ENCODE measurements around the gene ACADSB. TPM values are rescaled to one million over a fixed set of nuclear protein-coding genes. Genes with fewer than 3 reads are reported as not detected.

Gene ACADSB
- total and polyA plus RNA-seq, 2 donors from 2014 or later, result 26.6 to 48.5 TPM

DNA sequence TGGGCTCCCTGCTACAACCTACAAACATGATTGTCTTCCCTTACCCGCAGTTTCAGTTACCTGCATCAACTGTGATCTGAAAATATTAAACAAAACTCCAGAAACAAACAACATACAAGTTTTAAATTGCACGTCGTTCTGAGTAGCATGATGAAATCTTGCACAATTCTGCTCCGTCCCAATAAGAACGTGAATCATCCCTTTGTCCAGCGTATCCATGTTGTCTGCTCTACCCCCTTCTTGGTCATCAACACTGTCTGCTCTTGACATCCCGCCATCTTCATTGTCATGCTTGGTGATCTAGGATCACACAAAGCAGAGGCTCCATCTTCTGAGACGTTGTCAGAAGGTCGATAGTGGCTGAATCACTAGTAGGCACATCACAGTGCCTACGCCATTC, 53.9 kb downstream of the ACADSB start:
- no peak overlapping the region for H3K27ac ChIP-seq (ENCODE audit: low read depth in 2 of 2, low read length in 2 of 2)
- FAIRE-seq, result no peak
- intact Hi-C loops (cut with DNase I), result no loop called here

DNA sequence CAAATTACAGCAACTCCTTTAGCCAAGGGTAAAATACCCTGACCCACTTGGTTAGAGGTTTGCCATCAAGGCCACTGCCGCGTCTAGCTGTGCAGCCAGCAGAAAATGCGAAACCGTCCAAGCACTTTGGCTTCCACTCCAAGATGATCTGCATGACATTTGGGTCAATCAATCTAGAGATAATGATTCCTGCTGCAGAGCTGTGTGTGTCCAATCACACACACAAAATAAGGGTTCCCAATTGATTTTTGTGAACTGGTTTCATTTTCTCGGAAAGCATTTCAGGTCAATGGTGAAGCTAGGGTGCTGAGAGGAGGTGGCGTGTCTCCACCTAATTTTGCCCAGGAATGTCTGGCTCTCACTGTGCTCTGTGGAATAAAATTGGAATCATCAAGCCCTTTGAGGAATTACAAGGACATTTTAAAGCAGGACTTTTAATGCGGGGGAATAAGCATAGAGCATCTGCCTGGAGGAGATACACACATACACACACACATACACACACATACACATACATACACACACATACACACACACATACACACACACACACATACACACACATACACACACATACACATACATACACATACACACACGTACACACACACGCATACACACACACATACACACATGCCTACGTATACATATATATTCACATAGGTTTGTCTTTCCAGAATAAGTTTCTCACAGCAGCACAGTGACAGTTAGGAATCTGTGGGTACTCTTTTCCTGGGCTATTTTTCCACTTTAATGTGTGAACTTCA, 59.5 kb downstream of the ACADSB start:
- Histone ChIP-seq H3K9ac (ENCODE audit: low read length in 3 of 3) (no peak overlapping the region), H3K9me3 (ENCODE audit: control insufficient read depth in 2 of 3, insufficient read depth in 1 of 3, low read length in 3 of 3) (no peaks in the 10 kb centered on the region), H3K4me1 (ENCODE audit: control insufficient read depth in 2 of 3, insufficient read depth in 2 of 3, low read depth in 1 of 3, low read length in 3 of 3) (no peaks in the 10 kb centered on the region), H3K27me3 (ENCODE audit: control insufficient read depth, insufficient read depth, low read length) (no peaks in the 10 kb centered on the region), H3K4me3 (ENCODE audit: low read length in 3 of 3) (no peak overlapping the region), H3K27ac (ENCODE audit: low read depth in 2 of 2, low read length in 2 of 2) (no peak overlapping the region), H3K36me3 (ENCODE audit: control insufficient read depth in 2 of 3, insufficient read depth in 3 of 3, low read length in 3 of 3) (no peaks in the 10 kb centered on the region)
- TF ChIP-seq, protein P1, sequence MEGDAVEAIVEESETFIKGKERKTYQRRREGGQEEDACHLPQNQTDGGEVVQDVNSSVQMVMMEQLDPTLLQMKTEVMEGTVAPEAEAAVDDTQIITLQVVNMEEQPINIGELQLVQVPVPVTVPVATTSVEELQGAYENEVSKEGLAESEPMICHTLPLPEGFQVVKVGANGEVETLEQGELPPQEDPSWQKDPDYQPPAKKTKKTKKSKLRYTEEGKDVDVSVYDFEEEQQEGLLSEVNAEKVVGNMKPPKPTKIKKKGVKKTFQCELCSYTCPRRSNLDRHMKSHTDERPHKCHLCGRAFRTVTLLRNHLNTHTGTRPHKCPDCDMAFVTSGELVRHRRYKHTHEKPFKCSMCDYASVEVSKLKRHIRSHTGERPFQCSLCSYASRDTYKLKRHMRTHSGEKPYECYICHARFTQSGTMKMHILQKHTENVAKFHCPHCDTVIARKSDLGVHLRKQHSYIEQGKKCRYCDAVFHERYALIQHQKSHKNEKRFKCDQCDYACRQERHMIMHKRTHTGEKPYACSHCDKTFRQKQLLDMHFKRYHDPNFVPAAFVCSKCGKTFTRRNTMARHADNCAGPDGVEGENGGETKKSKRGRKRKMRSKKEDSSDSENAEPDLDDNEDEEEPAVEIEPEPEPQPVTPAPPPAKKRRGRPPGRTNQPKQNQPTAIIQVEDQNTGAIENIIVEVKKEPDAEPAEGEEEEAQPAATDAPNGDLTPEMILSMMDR (IDR thresholded peaks at IDR 0.05; ENCODE audit: borderline replicate concordance, extremely low read depth, insufficient read depth), result no peak
- intact Hi-C loops (cut with DNase I), result no loop called here
- DNase-seq, result no peak
- no peak for FAIRE-seq

More for the DNA sequence above, 53.9 kb downstream of the ACADSB start:
- Histone ChIP-seq H3K4me3 (ENCODE audit: low read length in 3 of 3) (no peak overlapping the region), H3K4me1 (ENCODE audit: control insufficient read depth in 2 of 3, insufficient read depth in 2 of 3, low read depth in 1 of 3, low read length in 3 of 3) (no peaks in the 10 kb centered on the region), H3K36me3 (ENCODE audit: control insufficient read depth in 2 of 3, insufficient read depth in 3 of 3, low read length in 3 of 3) (no peaks in the 10 kb centered on the region), H3K27me3 (ENCODE audit: control insufficient read depth, insufficient read depth, low read length) (no peaks in the 10 kb centered on the region), H3K9me3 (ENCODE audit: control insufficient read depth in 2 of 3, insufficient read depth in 1 of 3, low read length in 3 of 3) (no peaks in the 10 kb centered on the region), H3K9ac (ENCODE audit: low read length in 3 of 3) (no peak overlapping the region)
- no peak for DNase-seq
- TF ChIP-seq, protein P1 (IDR thresholded peaks at IDR 0.05; ENCODE audit: borderline replicate concordance, extremely low read depth, insufficient read depth), result no peak

DNA sequence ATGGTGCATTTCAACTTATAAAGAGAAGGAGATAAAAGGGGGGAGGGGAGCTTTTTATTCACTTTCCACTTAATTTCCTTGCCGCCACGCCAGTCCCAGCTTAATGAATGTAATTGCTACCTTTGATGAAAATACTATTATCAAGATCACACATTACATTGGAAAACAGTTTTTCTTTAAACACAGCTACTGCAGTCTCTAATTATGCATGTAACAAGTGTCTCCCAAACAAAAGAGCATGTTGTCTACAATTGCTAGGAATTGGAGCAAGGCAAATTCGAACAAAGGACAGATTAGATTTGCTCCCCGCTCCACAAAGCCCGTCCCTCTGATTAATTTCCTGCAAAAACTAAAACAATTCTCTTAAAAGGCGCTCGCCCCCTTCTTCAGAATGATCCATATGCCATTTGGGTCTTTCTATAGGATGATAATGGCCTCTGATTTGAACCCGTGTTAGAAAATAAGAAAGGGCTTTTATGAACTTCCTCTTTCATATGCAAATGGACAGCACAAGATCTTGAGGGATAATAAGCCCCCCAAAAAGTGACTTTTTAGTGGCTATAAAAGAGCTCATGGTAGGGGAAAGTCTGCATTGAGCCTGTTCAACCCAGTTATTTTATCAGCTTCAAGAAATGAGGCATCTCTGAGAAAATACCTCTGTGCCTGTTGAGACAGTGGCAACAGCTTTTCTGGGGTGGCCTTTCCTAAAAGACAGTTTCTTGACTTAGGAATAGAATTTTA, 60.6 kb downstream of the ACADSB start:
- TF ChIP-seq, protein P1 (IDR thresholded peaks at IDR 0.05; ENCODE audit: borderline replicate concordance, extremely low read depth, insufficient read depth), result no peak
- no peaks in the 10 kb centered on the region for H3K9me3 ChIP-seq (ENCODE audit: control insufficient read depth in 2 of 3, insufficient read depth in 1 of 3, low read length in 3 of 3)
- H3K27me3 ChIP-seq (ENCODE audit: control insufficient read depth, insufficient read depth, low read length), result no peaks in the 10 kb centered on the region
- H3K4me1 ChIP-seq (ENCODE audit: control insufficient read depth in 2 of 3, insufficient read depth in 2 of 3, low read depth in 1 of 3, low read length in 3 of 3), result no peaks in the 10 kb centered on the region
- no peaks in the 10 kb centered on the region for H3K36me3 ChIP-seq (ENCODE audit: control insufficient read depth in 2 of 3, insufficient read depth in 3 of 3, low read length in 3 of 3)
- DNase-seq, result no peak
- H3K4me3 ChIP-seq (ENCODE audit: low read length in 3 of 3), result no peak overlapping the region
- H3K27ac ChIP-seq (ENCODE audit: low read depth in 2 of 2, low read length in 2 of 2), result no peak overlapping the region
- intact Hi-C loops (cut with DNase I), result no loop called here
- FAIRE-seq, result no peak
- H3K9ac ChIP-seq (ENCODE audit: low read length in 3 of 3), result no peak overlapping the region
